Neural progenitor cell (in vitro differentiated cells): ENCODE data around the gene TAF4.

ENCODE experiments used
- CTCF ChIP-seq: fragments of 200-600 bp; sonication (generic); IDR thresholded peaks from 2 replicates; pipeline ENCODE4 v1.5.1; 2017; ENCODE audit warnings: antibody characterized with exemption, mild to moderate bottlenecking
- EZH2 ChIP-seq: fragments of 200-600 bp; sonication (generic); IDR thresholded peaks from 2 replicates; pipeline ENCODE4 v1.6.1; 2017; ENCODE audit warnings: antibody characterized with exemption, mild to moderate bottlenecking, moderate library complexity
- EZH2phosphoT487 ChIP-seq: fragments of 200-600 bp; sonication (generic); IDR thresholded peaks from 2 replicates; pipeline ENCODE4 v1.6.1; 2017; ENCODE audit warnings: antibody characterized with exemption

GRCh38 chr20:62104234-62104789 lies 38.6 kb upstream of the TAF4 start:
- TF ChIP-seq CTCF = no peak
- no peak for TF ChIP-seq EZH2phosphoT487
- no peak for TF ChIP-seq EZH2
